Measurements from ENCODE around the gene ABLIM1.

GRCh38 chr10:114472877-114473253 is 185.2 kb downstream of the ABLIM1 start:
- no peak for TF ChIP-seq CTCF (IDR thresholded peaks at IDR 0.05)
- TF ChIP-seq POLR2A (IDR thresholded peaks at IDR 0.05): no peak
- TF ChIP-seq POLR2AphosphoS5 (IDR thresholded peaks at IDR 0.05): no peak
